CD4-positive, alpha-beta T cell treated with Interleukin-6 at 100 ng/mL for 8 hours (primary cell): ENCODE results near the gene GRPEL2.
A peak's percentile ranks its signal among the peaks of the same experiment; 100 is the strongest.

ENCODE experiments used
- DNase-seq: peaks from one replicate; pipeline ENCODE4 v3.0.0-alpha.2; 2020; ENCODE audit warnings: mixed read lengths, low spot score

GRPEL2 gene

DNA sequence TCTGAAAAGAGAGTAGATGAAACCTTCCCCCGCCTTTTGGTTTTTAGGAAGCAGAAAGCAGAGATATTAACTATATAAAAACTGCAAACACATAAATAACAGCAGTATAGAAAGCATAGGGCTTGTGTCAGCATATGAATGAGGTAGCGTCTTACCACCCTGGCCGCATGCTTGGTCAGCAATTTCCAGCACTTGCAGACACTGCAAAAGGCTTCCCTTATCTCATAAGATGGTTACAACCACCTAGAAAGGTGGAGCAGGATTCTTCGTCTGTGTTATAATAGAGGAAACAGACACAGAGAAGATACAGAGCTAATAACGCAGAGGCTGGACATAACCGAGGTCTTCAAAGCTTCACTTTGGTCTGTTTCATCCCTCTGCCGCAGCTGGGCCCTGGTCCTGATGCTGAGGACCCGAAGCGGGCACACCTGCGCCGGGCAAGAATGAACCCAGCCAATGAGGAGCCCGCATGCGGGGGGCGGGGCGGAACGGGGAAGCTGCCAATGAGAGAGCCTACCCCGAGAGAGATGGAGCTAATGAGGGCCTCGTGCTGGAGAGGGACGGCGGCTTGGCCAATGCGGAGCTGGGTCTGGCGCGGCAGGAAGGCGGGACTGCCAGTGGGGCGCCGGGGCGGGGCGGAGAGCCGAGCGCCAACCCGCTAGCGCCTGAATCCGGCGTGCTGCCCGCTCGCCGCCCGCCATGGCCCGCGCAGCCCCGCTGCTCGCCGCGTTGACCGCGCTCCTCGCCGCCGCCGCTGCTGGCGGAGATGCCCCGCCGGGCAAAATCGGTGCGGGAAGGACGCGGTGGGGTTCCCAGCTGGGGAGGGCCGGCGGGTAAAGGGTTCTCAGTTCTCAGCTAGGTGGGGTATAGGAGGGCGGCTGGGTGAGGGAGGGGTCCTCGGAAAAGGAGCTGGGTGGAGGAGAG, 12.3 kb downstream of the GRPEL2 start, which contains the start of gene PCYOX1L:
TSS of gene PCYOX1L (plus strand) at position 677 of the 924 bp plus-strand sequence. CDS start at position 700, 23 bp downstream.
- peak; percentile 95 for DNase-seq

DNA sequence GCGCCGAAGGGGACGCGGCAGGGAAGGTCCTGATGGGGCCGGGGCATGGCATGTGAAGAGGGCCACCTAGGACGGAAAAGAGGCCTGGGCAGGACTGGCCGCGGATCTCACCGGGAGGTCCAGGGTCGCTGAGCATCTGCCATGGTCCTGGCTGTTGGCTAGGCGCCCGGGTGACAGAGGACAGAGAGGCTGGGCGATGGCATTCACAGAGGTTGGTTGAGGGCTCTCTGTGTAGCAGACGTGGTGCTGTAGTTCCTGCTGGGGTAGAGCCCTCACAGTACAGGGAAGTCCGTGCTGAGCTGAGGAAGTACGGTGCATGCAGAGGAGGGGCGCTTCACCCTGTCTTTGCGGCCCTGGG, 13.0 kb downstream of the GRPEL2 start:
- peak; percentile 30 for DNase-seq

- DNase-seq: no peak
Measured at GRCh38 chr5:149358868-149359495, 13.7 kb downstream of the GRPEL2 start.

GRCh38 chr5:149360272-149360671, 15.0 kb downstream of the GRPEL2 start:
- no peak for DNase-seq

DNA sequence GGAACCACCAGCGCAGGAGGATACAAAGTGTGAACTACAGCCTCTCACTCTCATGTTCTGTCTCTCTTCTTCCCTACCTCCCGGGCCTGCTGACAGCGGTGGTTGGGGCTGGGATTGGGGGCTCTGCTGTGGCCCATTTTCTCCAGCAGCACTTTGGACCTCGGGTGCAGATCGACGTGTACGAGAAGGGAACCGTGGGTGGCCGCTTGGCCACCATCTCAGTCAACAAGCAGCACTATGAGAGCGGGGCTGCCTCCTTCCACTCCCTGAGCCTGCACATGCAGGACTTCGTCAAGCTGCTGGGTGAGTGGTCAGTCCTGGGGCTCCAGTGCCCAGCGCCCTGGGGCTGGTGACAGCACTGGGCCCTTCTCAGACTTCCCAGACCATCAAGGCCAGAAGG, 17.2 kb downstream of the GRPEL2 start:
- no peak for DNase-seq

DNA sequence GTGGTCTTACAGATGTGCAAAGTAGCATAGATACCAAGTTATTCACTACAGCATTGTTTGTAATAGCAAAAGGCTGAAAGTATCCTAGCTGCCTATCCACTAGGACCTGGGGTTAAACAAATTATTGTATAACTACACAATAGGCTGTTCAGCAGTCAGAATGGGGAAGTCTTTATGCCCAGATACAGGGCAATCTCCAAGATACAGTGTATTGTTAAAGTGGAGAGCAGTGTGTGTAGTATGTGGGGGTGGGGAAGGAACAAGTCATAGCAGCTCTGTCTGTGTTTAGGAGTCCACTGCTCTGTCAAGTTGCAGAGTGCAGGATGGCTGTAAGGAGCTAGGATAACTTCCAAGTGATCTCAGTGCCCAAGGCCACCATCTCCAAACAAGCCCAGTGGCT, 18.1 kb downstream of the GRPEL2 start:
- DNase-seq: no peak

DNA sequence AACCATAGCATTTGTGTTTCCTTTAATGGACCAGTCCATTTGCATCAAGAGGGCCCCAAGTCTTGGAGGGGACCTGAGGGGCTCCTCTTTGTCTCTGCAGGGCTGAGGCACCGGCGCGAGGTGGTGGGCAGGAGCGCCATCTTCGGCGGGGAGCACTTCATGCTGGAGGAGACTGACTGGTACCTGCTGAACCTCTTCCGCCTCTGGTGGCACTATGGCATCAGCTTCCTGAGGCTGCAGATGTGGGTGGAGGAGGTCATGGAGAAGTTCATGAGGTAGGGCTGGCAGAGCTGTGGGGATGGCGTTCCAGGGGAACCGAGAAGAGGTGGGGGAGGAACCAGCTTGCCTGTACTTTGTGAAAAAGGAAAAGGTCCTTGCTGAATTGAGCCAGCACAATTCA, 18.6 kb downstream of the GRPEL2 start:
- DNase-seq: no peak

DNA sequence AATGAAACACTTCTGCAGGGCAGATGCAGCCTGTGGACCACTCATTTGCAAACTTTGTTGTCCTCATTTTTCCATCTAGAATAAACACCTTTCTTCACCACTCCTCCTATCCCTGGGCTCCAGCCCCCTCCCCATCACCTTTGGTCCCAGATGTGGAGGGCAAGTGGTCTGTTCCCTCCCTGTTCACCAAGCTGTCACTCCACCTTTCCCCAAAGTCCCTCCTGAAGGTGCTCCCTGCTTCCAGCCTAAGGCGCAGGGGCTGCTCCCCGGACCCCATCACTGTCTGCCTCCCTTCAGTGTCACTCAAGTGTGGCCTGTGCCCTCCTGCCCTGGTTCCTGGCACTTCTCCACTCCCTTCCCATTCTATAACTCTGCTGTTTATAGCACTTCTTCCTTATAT, 19.4 kb downstream of the GRPEL2 start:
- no peak for DNase-seq

DNA sequence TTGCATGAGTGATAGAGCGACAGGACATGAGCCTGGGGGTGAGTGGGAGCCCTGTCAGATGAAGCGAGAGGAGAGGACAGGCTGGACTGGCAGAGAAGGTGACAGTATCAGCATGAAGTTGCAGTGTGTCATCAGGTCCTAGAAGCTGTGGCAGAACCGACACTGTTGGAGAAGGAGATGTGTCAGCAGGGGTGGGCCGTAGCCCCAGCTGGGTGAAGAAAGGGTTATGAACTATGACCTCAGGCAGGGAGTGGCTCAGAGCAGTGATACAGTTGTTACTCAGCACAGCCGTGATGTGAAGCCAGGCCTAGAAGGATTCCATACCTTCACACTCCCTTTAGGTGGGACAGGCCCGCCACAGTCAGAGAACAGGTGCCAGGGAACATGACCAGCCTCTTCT, 20.1 kb downstream of the GRPEL2 start:
- DNase-seq: no peak

- DNase-seq: no peak
Measured at GRCh38 chr5:149366169-149366729, 20.9 kb downstream of the GRPEL2 start.

DNA sequence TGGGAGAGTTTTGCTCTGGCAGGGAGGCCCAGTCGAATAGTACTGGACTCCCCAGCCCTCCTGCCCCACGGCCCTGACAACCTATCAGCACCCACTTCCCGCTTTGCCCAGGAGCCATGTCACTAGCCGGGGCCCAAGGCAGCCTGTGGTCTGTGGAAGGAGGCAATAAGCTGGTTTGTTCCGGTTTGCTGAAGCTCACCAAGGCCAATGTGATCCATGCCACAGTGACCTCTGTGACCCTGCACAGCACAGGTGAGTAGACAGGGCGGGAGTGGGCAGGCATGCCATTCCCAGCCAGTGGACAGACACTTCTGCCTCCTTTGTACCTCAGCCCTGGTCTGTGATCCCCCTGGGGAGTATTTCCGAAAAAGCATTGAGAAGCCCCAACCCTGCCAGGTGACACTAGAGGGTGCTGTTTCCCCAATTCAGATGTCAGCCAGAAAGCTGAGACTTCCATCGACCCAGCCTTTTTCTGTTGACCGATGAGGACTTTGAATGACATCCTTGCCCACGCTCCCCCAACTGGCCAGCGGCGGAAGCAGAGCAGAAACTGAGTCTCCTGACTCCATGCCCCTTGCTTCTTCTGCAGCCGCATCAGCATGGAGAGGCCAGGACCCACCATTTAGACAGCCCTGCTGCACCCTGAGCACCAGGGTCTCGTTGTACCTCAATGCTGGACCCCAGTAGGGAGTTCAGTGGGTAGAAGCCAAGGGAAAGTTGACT, 22.1 kb downstream of the GRPEL2 start:
- peak; percentile 58 for DNase-seq

- no peak for DNase-seq
Measured at GRCh38 chr5:149367972-149368645, 22.8 kb downstream of the GRPEL2 start.

DNA sequence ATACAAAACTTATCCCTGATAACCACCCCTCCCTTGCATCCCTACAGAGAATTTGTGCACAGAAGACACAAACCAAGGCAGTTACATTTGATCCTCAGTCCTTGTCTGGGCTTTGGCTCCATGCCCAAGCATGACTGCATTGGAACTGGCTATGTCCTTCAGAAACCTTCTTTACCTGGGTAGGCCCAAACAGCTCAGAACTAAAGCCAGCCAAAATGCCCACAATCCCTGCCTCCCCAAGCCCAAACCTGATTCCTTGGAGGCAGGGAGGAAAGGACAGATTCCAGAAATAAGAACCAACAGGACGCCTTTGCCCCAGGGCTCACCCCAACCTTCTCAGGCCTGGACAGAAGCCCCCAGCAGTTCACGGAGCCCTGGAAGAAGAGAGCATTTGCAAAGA, 25.6 kb downstream of the GRPEL2 start:
- no peak for DNase-seq

DNA sequence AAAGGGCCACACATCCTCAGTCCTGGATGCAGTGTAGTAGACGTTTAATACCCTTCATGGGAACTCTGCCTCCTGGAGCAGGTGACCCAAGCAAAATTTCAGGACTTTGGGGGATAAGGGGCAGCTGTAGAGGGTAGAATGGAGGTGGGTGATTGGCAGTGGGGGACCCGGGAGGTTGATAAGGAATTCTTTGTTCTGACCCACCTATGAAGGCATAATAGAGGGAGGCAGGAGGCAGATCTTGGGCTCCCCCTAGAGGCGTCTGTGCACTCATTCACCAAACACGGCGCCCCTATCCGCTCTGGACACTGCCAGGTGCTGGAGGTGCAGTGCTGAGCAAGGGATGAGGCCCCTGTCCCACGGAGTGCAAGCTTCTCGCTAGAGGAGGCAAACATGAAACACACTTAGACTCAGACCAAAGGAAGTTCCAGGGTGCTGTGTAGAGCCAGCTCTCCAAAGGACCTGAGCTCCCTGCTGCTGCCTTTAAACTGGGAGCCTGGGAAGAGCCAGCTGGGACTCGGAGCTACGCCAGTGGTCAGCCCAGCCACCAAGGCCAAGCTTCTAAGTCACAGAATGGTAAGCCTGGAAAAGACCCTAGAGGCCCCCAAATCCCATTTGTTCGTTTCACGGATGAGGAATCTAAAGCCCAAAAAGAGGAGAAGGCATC, 26.1 kb downstream of the GRPEL2 start:
- DNase-seq: peak; percentile 69

- DNase-seq: no peak
Measured at GRCh38 chr5:149372076-149372795, 26.9 kb downstream of the GRPEL2 start.

DNA sequence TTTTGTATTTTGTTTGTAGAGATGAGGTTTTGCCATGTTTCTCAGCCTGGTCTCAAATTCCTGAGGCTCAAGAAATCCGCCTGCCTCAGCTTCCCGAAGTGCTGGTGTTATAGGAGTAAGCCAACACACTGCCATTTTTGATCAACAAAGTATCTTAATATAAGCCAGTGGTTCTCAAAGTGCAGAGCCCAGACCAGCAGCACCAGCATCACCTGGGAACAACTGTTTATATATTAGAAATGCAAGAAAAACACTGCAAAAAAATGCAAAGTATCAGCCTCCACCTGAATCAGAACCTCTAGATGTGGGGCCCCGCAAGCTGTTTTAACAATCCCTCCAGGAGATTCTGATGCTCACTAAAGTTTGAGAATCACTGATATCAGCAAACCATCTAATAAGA, 27.6 kb downstream of the GRPEL2 start:
- DNase-seq: no peak

DNA sequence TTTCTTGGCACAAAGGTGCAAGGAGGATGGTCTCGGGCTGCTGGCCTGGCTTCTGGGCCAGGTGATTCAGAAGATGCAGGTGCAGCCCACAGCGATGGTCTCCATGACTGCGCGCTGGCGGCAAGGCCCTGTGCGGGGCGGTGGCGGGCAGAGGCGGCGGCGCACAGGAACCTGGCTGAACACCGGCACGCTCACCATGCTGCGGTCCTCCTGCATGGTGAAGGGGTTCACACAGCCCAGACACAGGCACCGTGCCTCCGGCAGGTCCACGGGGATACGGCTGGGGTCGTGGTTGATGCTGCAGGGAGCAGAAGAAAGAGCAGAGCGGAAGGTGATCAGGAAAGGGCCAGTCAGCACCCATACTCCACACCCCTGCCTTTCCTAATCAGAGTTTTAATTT, 29.0 kb downstream of the GRPEL2 start:
- no peak for DNase-seq

- DNase-seq: no peak
Measured at GRCh38 chr5:149374801-149375200, 29.5 kb downstream of the GRPEL2 start.

DNA sequence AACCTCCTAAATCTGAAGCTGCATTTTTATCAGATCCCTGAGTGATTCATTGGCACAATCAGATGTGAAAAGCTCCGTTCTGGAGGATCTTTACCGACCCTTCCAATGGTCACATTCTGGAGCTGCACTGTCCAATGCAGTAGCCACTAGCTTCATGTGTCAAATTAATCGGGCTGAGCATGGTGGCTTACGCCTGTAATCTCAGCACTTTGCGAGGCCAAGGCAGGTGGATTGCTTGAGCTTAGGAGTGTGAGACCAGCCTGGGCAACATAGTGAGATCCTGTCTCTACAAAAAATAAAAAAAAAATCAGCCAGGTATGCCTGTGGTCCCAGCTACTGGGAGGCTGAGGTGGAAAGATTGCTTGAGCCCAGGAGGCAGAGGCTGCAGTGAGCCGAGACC, 30.1 kb downstream of the GRPEL2 start:
- no peak for DNase-seq

DNA sequence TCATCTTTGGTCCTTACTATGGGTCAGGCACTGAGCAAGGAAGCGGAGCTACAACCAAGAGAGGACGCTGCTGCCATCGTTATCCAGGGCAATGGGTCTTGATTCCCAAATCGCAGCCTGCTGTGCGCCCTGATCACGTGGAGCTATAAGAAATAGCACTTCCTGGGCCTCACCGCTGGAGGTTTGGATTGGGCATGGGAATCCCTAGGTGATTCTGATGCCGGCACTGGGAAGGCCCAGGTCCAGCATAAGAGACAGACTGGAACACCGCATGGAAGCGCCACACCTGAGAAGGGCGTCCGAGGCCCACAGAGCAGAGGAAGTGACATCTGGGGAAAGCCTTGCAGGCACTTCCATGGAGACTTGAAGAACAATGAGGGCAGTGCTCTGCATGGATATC, 30.8 kb downstream of the GRPEL2 start:
- DNase-seq: no peak
